Measurements from ENCODE around the gene BCAP31. TPM values are rescaled to one million over a fixed set of nuclear protein-coding genes. Genes with fewer than 3 reads are reported as not detected.

The BCAP31 gene
- total RNA-seq, 6 donors from 2014 or later, result 110 to 236 (median 132) TPM

DNA sequence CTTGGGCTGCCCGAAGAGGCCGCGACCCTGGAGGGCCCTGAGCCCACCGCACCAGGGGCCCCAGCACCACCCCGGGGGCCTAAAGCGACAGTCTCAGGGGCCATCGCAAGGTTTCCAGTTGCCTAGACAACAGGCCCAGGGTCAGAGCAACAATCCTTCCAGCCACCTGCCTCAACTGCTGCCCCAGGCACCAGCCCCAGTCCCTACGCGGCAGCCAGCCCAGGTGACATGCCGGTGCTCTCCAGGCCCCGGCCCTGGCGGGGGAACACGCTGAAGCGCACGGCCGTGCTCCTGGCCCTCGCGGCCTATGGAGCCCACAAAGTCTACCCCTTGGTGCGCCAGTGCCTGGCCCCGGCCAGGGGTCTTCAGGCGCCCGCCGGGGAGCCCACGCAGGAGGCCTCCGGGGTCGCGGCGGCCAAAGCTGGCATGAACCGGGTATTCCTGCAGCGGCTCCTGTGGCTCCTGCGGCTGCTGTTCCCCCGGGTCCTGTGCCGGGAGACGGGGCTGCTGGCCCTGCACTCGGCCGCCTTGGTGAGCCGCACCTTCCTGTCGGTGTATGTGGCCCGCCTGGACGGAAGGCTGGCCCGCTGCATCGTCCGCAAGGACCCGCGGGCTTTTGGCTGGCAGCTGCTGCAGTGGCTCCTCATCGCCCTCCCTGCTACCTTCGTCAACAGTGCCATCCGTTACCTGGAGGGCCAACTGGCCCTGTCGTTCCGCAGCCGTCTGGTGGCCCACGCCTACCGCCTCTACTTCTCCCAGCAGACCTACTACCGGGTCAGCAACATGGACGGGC, 1.0 kb upstream of the BCAP31 start:
- Histone ChIP-seq H3K27me3 (peaks cover 0 to 7% (median 0%) of the 10 kb centered on the region in 4 donors), H3K9me3 (peaks cover 0 to 10% (median 0%) of the 10 kb centered on the region in 4 donors), H3K27ac (peak overlapping the region; percentile 86 to 91 (median 89)), H3K4me1 (peaks cover 41 to 50% (median 45%) of the 10 kb centered on the region in 4 donors), H3K36me3 (peaks cover 0 to 13% (median 4%) of the 10 kb centered on the region in 4 donors), H3K4me3 (peak overlapping the region; percentile 20 to 82 (median 70))
- peak in 1 of 2 donors; percentile 78 for DNase-seq
- ATAC-seq (ENCODE audit: low FRiP score in 2 of 2), result no peak
- TF ChIP-seq, protein P1, sequence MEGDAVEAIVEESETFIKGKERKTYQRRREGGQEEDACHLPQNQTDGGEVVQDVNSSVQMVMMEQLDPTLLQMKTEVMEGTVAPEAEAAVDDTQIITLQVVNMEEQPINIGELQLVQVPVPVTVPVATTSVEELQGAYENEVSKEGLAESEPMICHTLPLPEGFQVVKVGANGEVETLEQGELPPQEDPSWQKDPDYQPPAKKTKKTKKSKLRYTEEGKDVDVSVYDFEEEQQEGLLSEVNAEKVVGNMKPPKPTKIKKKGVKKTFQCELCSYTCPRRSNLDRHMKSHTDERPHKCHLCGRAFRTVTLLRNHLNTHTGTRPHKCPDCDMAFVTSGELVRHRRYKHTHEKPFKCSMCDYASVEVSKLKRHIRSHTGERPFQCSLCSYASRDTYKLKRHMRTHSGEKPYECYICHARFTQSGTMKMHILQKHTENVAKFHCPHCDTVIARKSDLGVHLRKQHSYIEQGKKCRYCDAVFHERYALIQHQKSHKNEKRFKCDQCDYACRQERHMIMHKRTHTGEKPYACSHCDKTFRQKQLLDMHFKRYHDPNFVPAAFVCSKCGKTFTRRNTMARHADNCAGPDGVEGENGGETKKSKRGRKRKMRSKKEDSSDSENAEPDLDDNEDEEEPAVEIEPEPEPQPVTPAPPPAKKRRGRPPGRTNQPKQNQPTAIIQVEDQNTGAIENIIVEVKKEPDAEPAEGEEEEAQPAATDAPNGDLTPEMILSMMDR (IDR thresholded peaks at IDR 0.05), result no peak
- TF ChIP-seq EP300 (IDR thresholded peaks at IDR 0.05), result no peak
- TF ChIP-seq POLR2A (IDR thresholded peaks at IDR 0.05), result no peak
- TF ChIP-seq POLR2AphosphoS5 (IDR thresholded peaks at IDR 0.05), result no peak
- 80 to 91% methylated on average over 8 to 35 of the region's 55 CpGs for WGBS, 2 donors

DNA sequence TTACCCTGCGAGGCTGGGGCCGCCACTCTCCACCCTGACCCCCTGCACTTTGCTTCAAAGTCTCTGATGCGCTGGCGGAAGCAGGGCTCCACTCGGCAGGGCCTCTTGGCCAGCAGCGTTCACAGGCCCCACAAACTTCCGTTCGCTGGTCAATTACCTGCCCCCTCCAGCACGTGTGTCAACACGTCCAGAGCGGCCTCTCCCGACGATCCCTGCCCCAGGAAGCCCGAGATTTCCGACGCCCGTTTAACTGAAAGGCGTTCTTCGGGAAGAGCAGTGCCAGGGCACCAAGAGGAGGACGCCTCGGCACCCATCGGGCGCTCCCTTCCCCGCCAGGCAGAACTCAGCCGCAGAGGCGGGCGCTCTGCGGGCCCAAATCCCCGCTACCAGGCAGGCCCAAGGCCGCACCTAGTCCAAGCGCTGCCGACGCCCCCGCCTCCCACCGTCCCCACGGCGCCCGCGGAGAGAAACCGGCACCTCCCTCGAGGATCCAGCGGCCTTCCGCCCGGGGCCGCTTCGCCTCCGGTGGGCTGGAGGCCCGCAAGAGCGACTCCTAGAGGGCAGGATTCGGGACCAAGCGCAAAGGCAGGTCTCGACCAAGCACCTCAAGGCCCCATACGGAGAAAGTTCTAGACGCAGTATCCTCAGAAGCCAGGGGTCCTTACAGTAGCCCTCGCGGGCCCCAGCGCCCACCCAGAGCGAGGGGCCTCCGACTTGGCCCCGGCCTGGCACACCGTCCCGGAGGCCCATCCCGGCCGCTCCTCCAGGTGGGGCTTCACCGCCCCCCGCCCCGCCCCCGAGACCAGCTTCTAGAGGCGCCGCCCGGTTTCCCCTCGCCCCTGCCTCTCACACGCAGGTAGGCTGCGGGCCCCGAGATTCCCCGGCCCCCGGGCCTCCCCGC, 586 bp downstream of the BCAP31 start:
- Histone ChIP-seq H3K27ac (peak overlapping the region; percentile 86 to 91 (median 89)), H3K27me3 (peaks cover 0 to 7% (median 0%) of the 10 kb centered on the region in 4 donors), H3K9me3 (peaks cover 0 to 9% (median 0%) of the 10 kb centered on the region in 4 donors), H3K36me3 (peaks cover 0 to 28% (median 10%) of the 10 kb centered on the region in 4 donors), H3K4me1 (peaks cover 41 to 50% (median 45%) of the 10 kb centered on the region in 4 donors), H3K4me3 (peak overlapping the region; percentile 65 to 82 (median 72))
- TF ChIP-seq EP300 (IDR thresholded peaks at IDR 0.05) (no peak), POLR2AphosphoS5 (IDR thresholded peaks at IDR 0.05) (peak in 1 of 2 donors; percentile 16)
- peak in 1 of 2 donors; percentile 2 for ATAC-seq (ENCODE audit: low FRiP score in 2 of 2)
- WGBS, 2 donors, result 0 to 42% methylated on average over 1 to 48 of the region's 78 CpGs
- DNase-seq, result peak; percentile 47 to 87

DNA sequence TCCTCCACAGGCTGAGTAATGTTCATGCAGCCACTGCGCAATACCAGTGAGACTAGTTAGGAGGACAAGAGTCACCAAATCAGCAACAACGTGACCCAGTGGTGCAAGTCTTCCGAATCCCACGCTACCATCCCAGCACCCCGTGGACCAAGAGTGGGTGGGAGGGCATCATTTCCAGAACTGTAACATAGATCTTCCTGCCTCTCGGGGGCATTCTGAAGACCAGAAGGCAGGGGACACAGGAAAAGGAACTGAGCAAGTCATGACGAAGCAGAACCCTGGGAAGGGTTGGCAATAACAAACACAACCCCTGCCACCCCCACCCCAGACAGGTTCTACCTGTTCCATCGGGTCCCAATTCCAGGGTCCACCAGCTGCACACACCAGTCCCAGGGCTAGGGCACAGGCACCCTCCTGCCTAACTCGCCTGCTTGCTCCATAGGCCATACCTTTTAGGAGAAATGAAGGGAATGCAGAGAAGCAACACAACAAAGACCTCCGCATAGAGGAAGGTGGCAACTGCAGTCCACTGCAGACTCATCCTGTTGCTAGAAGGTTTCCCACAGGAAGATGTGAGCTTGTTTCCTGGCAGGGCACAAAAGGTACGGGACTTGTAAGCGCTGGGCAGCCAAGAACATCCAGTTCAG, 1.4 kb downstream of the BCAP31 start:
- TF ChIP-seq EP300 (IDR thresholded peaks at IDR 0.05) (peak in 1 of 4 donors; percentile 33), POLR2A (IDR thresholded peaks at IDR 0.05) (peak in 1 of 4 donors; percentile 48), POLR2AphosphoS5 (IDR thresholded peaks at IDR 0.05) (peak in 1 of 2 donors; percentile 10)
- TF ChIP-seq, protein P1 (IDR thresholded peaks at IDR 0.05), result no peak
- DNase-seq (peak in 1 of 2 donors; percentile 40), ATAC-seq (ENCODE audit: low FRiP score in 2 of 2) (no peak)
- Histone ChIP-seq H3K36me3 (peaks cover 0 to 34% (median 10%) of the 10 kb centered on the region in 4 donors), H3K9me3 (peaks cover 0 to 9% (median 0%) of the 10 kb centered on the region in 4 donors), H3K4me3 (peak overlapping the region in 3 of 4 donors; percentile 65 to 82 (median 75)), H3K4me1 (peaks cover 37 to 44% (median 39%) of the 10 kb centered on the region in 4 donors), H3K27ac (peak overlapping the region; percentile 86 to 91 (median 89)), H3K27me3 (peaks cover 0 to 7% (median 0%) of the 10 kb centered on the region in 4 donors)
- 56 to 60% methylated on average over 2 to 12 of the region's 12 CpGs for WGBS, 2 donors

DNA sequence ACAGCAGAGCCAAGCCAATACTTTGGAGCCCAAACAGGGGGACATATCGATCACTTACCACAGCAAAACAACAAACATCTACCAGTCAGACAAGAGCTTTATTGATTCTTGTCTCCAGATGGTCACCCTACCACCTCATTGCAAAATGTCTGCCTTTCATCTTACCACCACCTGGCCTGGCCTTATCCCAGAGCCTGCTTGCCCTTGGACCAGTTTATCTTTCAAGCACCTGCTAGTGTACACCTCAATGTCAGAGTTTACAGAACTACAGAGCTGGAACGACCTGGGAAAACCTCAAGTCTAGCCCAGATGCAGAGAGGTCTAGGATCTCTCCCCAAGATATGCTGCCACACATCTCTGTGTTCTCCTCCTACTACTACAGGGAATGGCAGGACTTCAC, 4.5 kb downstream of the BCAP31 start:
- Histone ChIP-seq H3K36me3 (peaks cover 0 to 54% (median 14%) of the 10 kb centered on the region in 4 donors), H3K27me3 (no peaks in the 10 kb centered on the region), H3K9me3 (peaks cover 0 to 9% (median 0%) of the 10 kb centered on the region in 4 donors), H3K4me3 (no peak overlapping the region), H3K27ac (no peak overlapping the region), H3K4me1 (peaks cover 6 to 12% (median 10%) of the 10 kb centered on the region in 4 donors)
- DNase-seq (no peak), ATAC-seq (ENCODE audit: low FRiP score in 2 of 2) (no peak)
- 65% methylated on average over 2 of the region's 2 CpGs; no CpG with 5 or more reads in 1 of the 2 donors for WGBS, 2 donors
- TF ChIP-seq EP300 (IDR thresholded peaks at IDR 0.05) (no peak), POLR2AphosphoS5 (IDR thresholded peaks at IDR 0.05) (no peak), POLR2A (IDR thresholded peaks at IDR 0.05) (no peak)
- TF ChIP-seq, protein P1 (IDR thresholded peaks at IDR 0.05), result no peak
